Lower leg skin (tissue), 3 donors: ENCODE measurements around the gene ATAD3C.

Experiments used
- CTCF ChIP-seq, 3 donors: fragments of 450-650 bp; IDR thresholded peaks; one replicate each; pipeline ENCODE4 v1.5.1; 2016; ENCODE audit warnings: antibody characterized with exemption in 3 of 3, mild to moderate bottlenecking in 3 of 3, moderate library complexity in 2 of 3
- POLR2A ChIP-seq, 2 donors: fragments of 450-650 bp; IDR thresholded peaks; one replicate each; pipeline ENCODE4 v1.6.1; 2016 to 2017; ENCODE audit warnings: antibody characterized with exemption in 2 of 2, mild to moderate bottlenecking in 1 of 2, moderate library complexity in 1 of 2

- TF ChIP-seq CTCF (IDR thresholded peaks at IDR 0.05), result no peak
- TF ChIP-seq POLR2A (IDR thresholded peaks at IDR 0.05), result no peak
These were observed 5.9 kb downstream of the ATAD3C start for GRCh38 chr1:1455366-1455884.
